HG03196 (cell line): ENCODE data around the gene DBN1.

Experiments
- ATAC-seq: cut with Tn5 transposase; IDR thresholded peaks from one replicate; pipeline ENCODE4 v1.9.1; 2021; ENCODE audit not compliant: unreplicated experiment

DBN1 gene

GRCh38 chr5:177410575-177410974, 62.9 kb downstream of the DBN1 start:
- no peak for ATAC-seq

- no peak for ATAC-seq
Observed at GRCh38 chr5:177409043-177409801, 64.2 kb downstream of the DBN1 start, which contains the start of gene F12. Gene F12, minus strand, starts transcription at chr5:177409564. Its CDS starts 37 bp downstream, at chr5:177409527.
